Psoas muscle (tissue), 8 donors: Measurements from ENCODE around the gene ALG2. TPM values are rescaled to one million over a fixed set of nuclear protein-coding genes. Genes with fewer than 3 reads are reported as not detected.

Experiments used
- ATAC-seq, 4 donors: fragments of 200-7000 bp; cut with Tn5 transposase; one replicate each; pipeline ENCODE4 v1.9.1; 2020; ENCODE audit warnings: moderate library complexity in 3 of 4, mild to moderate bottlenecking in 2 of 4
- DNase-seq, 2 donors: peaks; one replicate each; pipeline ENCODE4 v3.0.0-alpha.2; 2020
- H3K27ac ChIP-seq: fragments of 200-600 bp; one replicate; pipeline ENCODE4 v1.8.0; 2022
- H3K27me3 ChIP-seq, 3 donors: fragments of 200-600 bp in 1 of 3; one replicate each; pipeline versions ENCODE4 v1.6.1 to v1.8.0; 2013 to 2022; ENCODE audit warnings: low read length in 2 of 3, mild to moderate bottlenecking in 2 of 3, moderate library complexity in 1 of 3; ENCODE audit not compliant: insufficient read depth in 3 of 3
- H3K36me3 ChIP-seq, 2 donors: fragments of 200-600 bp in 1 of 2; one replicate each; pipeline versions ENCODE4 v1.6.1 to v1.8.0; 2013 to 2022; ENCODE audit warnings: low read depth in 1 of 2, mild to moderate bottlenecking in 1 of 2, moderate library complexity in 1 of 2; ENCODE audit not compliant: insufficient read depth in 1 of 2
- H3K4me1 ChIP-seq: fragments of 200-600 bp; one replicate; pipeline ENCODE4 v1.8.0; 2022
- H3K4me3 ChIP-seq: fragments of 200-600 bp; one replicate; pipeline ENCODE4 v1.8.0; 2022; ENCODE audit warnings: mild to moderate bottlenecking
- H3K9me3 ChIP-seq: fragments of 200-600 bp; one replicate; pipeline ENCODE4 v1.8.0; 2022
- WGBS, 3 donors: extraction: QIAGEN DNeasy Blood & Tissue Kit; methylation state at CpG; one replicate each; pipeline versions ENCODE4 v1.1.6 to v1.1.7; 2013; 5-methylcytosine and 5-hydroxymethylcytosine counted together
- intact Hi-C, 2 donors: fragments of 100-400 bp; cut with DNase I; formaldehyde crosslinking; loops; one replicate each; pipeline versions ENCODE4 v1.11.0 to v1.14.2; 2022
- polyA plus RNA-seq, 3 donors: library from polyadenylated mRNA; stranded (reverse); fragments of 200-250 nt; gene quantifications; one replicate each; pipeline ENCODE4 v1.2.3, GENCODE V29; 2013
- total RNA-seq, 4 donors: library from RNA; stranded (reverse); fragmentation: NEBNext Ultra II Directional in 2 of 4; extraction: Animal tissue kit (Norgen Biotek cat#: 25700) in 2 of 4; gene quantifications; one replicate each; pipeline versions ENCODE4 v1.2.1 to v1.2.4, GENCODE V29; 2021 to 2023
- TF ChIP-seq, protein P1 (sequence below): fragments of 200-600 bp; IDR thresholded peaks from one replicate; pipeline ENCODE4 v1.8.0; 2022; ENCODE audit warnings: antibody characterized with exemption
- donor health status: healthy with polysubstance abuse.
- donor health status: DM: no; HTN: no; CAD: no; lungs with moderate emphysema.
- donor health status: Bipolar disorder and iron deficiency.
- donor health status: healthy.
- donor health status: DM: yes; HTN: yes; CAD: no.
- donor health status: DM: no; HTN: no; CAD: no.
- donor health status: DM: no; HTN: no; CAD: no.
- donor health status: DM: yes; HTN: yes; CAD: no.

ALG2 gene
- total and polyA plus RNA-seq, 7 donors, result 6.6 to 18.8 (median 11.5) TPM

DNA sequence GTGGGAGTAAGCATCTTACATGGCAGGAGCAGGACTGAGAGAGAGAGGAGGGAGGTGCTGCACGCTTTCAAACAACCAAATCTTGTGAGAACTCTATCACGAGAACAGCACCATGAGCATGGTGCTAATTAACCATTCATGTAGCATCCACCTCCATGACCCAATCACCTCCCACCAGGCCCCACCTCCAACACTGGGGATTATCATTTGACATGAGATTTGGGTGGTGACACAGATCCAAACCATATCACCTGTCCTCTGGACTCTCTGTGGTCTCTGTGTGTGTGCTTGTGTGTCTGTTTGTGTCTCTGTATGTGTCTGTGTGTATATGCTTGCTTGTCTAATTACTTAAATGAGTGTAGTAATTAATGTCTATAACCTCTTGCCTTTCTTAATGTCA, 31.4 kb upstream of the ALG2 start:
- no peaks in the 10 kb centered on the region for H3K36me3 ChIP-seq
- H3K4me3 ChIP-seq, result no peak overlapping the region
- WGBS, 3 donors, result 92 to 100% (median 98%) methylated on average over 2 of the region's 2 CpGs
- H3K27me3 ChIP-seq, result no peaks in the 10 kb centered on the region
- H3K4me1 ChIP-seq, result peaks cover 14% of the 10 kb centered on the region
- intact Hi-C loops, result no loop called here
- no peaks in the 10 kb centered on the region for H3K9me3 ChIP-seq
- no peak for ATAC-seq
- TF ChIP-seq, protein P1, sequence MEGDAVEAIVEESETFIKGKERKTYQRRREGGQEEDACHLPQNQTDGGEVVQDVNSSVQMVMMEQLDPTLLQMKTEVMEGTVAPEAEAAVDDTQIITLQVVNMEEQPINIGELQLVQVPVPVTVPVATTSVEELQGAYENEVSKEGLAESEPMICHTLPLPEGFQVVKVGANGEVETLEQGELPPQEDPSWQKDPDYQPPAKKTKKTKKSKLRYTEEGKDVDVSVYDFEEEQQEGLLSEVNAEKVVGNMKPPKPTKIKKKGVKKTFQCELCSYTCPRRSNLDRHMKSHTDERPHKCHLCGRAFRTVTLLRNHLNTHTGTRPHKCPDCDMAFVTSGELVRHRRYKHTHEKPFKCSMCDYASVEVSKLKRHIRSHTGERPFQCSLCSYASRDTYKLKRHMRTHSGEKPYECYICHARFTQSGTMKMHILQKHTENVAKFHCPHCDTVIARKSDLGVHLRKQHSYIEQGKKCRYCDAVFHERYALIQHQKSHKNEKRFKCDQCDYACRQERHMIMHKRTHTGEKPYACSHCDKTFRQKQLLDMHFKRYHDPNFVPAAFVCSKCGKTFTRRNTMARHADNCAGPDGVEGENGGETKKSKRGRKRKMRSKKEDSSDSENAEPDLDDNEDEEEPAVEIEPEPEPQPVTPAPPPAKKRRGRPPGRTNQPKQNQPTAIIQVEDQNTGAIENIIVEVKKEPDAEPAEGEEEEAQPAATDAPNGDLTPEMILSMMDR, result no peak
- no peak overlapping the region for H3K27ac ChIP-seq
- no peak for DNase-seq

DNA sequence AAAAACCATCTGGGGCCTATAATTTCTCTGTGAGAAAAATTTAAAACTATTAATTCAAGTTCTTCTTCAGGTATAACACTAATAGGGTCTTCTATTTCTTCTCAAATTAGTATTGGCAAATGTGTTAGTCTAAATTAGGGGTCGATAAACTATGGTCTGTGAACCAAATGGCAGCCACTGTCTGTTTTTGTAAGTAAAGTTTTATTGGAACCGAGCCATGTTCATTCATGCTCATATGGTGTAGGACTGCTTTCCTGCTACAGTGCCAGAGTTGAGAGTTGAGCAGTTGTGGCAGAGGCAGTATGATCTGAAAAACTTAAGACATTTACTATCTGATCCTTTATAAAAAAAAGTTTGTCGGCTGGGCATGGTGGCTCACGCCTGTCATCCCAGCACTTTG, 29.4 kb upstream of the ALG2 start:
- 88 to 90% (median 89%) methylated on average over 4 of the region's 4 CpGs for WGBS, 3 donors
- no peak for ATAC-seq
- intact Hi-C loops, result no loop called here

DNA sequence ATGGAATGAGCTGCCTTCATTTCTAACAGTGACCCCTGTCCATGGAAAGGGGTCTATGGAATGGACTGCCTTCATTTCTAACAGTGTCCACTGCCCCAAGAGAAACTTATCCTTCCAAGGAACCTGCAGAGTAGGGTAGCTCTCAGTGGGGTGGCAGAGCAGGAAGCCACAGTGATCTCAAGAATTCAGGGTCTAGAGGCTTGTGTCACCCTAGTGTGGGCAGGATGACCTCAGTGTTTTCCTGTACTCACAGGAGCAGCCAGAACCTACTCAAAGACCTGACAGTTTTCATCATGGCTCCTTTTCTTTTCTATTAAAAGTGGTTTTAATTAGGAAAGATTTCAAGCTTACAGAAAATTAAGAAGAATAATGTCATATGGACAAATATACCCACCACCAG, 27.9 kb upstream of the ALG2 start:
- intact Hi-C loops, result no loop called here
- no peaks in the 10 kb centered on the region for H3K4me1 ChIP-seq
- DNase-seq (no peak), ATAC-seq (no peak)
- H3K9me3 ChIP-seq, result no peaks in the 10 kb centered on the region
- TF ChIP-seq, protein P1, result no peak
- H3K27ac ChIP-seq, result no peak overlapping the region
- no peaks in the 10 kb centered on the region for H3K27me3 ChIP-seq
- H3K4me3 ChIP-seq, result no peak overlapping the region
- H3K36me3 ChIP-seq, result no peaks in the 10 kb centered on the region

More for the DNA sequence above, 29.4 kb upstream of the ALG2 start:
- H3K9me3 ChIP-seq, result no peaks in the 10 kb centered on the region
- no peaks in the 10 kb centered on the region for H3K36me3 ChIP-seq
- TF ChIP-seq, protein P1, result no peak
- no peaks in the 10 kb centered on the region for H3K27me3 ChIP-seq
- no peak overlapping the region for H3K4me3 ChIP-seq
- no peak for DNase-seq
- H3K4me1 ChIP-seq, result peaks cover 4% of the 10 kb centered on the region
- H3K27ac ChIP-seq, result no peak overlapping the region

DNA sequence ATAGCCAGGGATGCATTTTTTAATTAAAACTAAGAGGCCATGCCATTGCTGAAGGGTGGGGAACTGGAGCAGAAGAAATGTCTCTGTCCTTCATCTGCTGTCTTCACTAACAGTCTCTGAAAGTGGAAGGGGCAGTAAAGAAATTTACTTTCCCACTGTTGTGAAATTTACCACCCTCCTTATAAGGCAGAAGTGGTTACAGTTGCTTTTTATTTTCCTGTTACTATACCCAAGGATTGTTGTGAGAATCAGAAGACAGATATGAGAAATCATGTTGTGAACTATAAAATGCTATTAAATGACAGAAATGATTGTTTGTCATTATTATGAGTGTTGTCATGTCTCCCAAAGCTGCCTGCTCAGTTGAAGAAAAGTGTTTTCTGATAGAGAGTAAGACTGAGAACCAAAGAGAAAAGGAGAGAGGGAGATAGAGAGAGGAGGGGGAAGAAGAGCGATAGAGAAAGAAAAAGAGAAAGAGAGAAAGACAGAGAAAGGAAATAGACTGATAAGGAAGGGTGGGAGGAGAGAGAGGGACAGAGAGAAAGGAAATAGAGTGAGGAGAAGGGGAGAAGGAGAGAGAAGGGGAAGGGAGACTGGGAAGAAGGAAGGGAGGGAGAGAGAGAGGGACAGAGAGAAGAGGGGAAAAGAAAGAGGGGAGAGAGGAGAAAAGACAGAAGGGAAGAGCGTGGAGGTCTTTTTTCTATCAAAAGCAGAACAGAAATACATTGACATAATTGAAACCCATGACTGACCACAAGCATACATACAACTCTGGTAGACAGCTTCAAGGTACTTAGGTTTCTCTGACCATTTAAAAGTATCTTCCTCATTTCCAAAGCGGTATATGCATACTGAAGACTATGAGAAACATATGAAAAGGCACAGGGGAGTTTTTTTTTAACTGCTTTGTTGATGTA, 22.9 kb upstream of the ALG2 start:
- no peak for ATAC-seq
- peaks cover 2 to 3% of the 10 kb centered on the region in 2 donors for H3K36me3 ChIP-seq
- 82 to 92% (median 86%) methylated on average over 3 of the region's 3 CpGs for WGBS, 3 donors
- H3K9me3 ChIP-seq, result no peaks in the 10 kb centered on the region
- peaks cover 3% of the 10 kb centered on the region for H3K4me1 ChIP-seq
- intact Hi-C loops, result no loop called here
- no peak overlapping the region for H3K4me3 ChIP-seq
- TF ChIP-seq, protein P1, result no peak
- H3K27me3 ChIP-seq, result no peaks in the 10 kb centered on the region
- DNase-seq, result no peak
- H3K27ac ChIP-seq, result no peak overlapping the region
